ENCODE results near the gene MON2.

- TF ChIP-seq, protein P1, sequence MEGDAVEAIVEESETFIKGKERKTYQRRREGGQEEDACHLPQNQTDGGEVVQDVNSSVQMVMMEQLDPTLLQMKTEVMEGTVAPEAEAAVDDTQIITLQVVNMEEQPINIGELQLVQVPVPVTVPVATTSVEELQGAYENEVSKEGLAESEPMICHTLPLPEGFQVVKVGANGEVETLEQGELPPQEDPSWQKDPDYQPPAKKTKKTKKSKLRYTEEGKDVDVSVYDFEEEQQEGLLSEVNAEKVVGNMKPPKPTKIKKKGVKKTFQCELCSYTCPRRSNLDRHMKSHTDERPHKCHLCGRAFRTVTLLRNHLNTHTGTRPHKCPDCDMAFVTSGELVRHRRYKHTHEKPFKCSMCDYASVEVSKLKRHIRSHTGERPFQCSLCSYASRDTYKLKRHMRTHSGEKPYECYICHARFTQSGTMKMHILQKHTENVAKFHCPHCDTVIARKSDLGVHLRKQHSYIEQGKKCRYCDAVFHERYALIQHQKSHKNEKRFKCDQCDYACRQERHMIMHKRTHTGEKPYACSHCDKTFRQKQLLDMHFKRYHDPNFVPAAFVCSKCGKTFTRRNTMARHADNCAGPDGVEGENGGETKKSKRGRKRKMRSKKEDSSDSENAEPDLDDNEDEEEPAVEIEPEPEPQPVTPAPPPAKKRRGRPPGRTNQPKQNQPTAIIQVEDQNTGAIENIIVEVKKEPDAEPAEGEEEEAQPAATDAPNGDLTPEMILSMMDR (conservative IDR thresholded peaks at IDR 0.05) = no peak
- TF ChIP-seq EZH2 (IDR thresholded peaks at IDR 0.05; ENCODE audit: low read depth) = no peak
Measured at GRCh38 chr12:62540354-62540753, 73.7 kb downstream of the MON2 start.
